ENCODE data around the gene PPP6R3.
"Not testable (repeated sequence)": the region's sequence is repeated elsewhere in the genome, so short reads cannot be mapped to it uniquely, and the experiment has no call there.

Gene PPP6R3

DNA sequence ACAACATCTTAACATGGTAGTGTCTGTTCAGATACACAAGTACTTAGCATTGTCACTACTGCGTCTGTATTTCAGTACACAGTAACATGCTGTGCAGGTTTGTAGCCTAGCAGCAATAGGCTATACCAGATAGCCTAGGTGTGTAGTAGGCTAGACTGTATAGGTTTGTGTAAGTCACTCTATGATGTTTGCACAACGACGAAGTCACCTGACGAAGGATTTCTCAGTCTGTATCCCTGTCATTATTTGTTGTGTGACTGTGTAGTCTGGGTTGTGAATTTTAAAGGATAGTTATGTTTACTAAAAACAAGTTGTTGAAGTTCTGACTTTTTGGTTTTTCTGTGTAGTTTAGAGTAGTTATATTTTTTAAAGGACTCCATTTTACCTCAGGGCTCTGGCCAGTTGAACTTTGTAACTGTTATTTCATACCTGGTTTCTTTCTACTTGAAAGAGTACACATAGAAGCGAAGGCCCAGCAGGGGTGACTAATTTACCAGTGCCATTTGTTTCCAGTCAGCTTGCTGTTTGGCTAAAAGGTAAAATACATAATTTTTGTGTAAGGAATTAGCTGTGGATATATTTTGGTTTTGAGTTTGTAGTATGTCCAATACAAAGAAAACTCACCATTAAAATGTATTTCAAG is 72.3 kb downstream of the PPP6R3 start:
- no peak for TF ChIP-seq CTCF (IDR thresholded peaks at IDR 0.05; ENCODE audit: low read depth, low read length)
- H3K4me3 ChIP-seq (replicated peaks in 1 of 2; ENCODE audit: low read depth in 2 of 2, low read length in 2 of 2), result no peak overlapping the region
- no peak for DNase-seq (ENCODE audit: low read depth in 2 of 2)

- no peak for DNase-seq (ENCODE audit: low read depth in 2 of 2)
- no peak for TF ChIP-seq CTCF (IDR thresholded peaks at IDR 0.05; ENCODE audit: low read depth, low read length)
- H3K4me3 ChIP-seq (replicated peaks in 1 of 2; ENCODE audit: low read depth in 2 of 2, low read length in 2 of 2), result no peak overlapping the region
Observed at GRCh38 chr11:68533945-68534344, 73.4 kb downstream of the PPP6R3 start.

- no peak for TF ChIP-seq CTCF (IDR thresholded peaks at IDR 0.05; ENCODE audit: low read depth, low read length)
- H3K4me3 ChIP-seq (replicated peaks in 1 of 2; ENCODE audit: low read depth in 2 of 2, low read length in 2 of 2), result no peak overlapping the region
- DNase-seq (ENCODE audit: low read depth in 2 of 2), result no peak
Observed at GRCh38 chr11:68535098-68535497, 74.5 kb downstream of the PPP6R3 start.

- no peak for TF ChIP-seq CTCF (IDR thresholded peaks at IDR 0.05; ENCODE audit: low read depth, low read length)
Observed at GRCh38 chr11:68536706-68537105, 76.2 kb downstream of the PPP6R3 start.

DNA sequence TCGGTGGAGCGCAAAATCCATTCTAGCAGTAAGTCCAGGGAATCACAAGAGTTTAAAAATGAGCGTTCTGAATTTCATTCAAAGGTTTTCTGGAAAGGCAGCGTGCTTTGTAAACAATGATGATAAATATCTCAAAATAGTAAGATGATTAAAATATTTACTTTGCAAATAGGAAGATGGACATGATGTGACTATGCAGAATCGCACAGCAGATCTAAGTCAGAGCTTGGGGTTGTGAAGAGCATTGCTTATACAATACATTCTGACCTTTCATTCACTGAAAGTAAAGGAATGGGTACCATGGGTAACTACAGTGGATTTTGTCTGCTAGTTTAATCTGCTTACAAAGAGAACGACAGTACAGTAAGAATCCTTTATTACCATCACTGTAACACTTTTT is 77.5 kb downstream of the PPP6R3 start:
- TF ChIP-seq CTCF (IDR thresholded peaks at IDR 0.05; ENCODE audit: low read depth, low read length), result no peak
- no peak for DNase-seq (ENCODE audit: low read depth in 2 of 2)
- no peak overlapping the region for H3K4me3 ChIP-seq (replicated peaks in 1 of 2; ENCODE audit: low read depth in 2 of 2, low read length in 2 of 2)

More at GRCh38 chr11:68536706-68537105, 76.2 kb downstream of the PPP6R3 start:
- H3K4me3 ChIP-seq (replicated peaks in 1 of 2; ENCODE audit: low read depth in 2 of 2, low read length in 2 of 2), result no peak overlapping the region
- DNase-seq (ENCODE audit: low read depth in 2 of 2), result no peak

DNA sequence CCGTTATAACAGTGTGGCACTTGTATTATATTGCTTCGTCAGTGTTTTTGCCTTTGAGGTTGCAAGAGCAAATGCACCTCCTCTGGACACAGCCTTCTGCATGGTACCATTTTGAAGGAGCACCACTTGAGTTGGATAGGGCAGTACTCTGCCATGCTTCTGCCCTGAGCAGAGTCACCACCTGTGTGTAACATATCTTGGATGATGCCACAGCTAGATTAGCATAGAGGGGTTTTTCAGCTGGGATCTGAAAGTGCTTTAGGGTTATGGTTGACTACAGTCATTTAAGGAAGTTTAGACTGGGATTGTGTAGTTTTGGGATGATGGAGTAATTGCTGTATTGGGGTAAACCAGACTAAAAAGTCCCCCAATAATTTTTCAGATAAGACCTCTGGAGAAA is 78.8 kb downstream of the PPP6R3 start:
- H3K4me3 ChIP-seq (replicated peaks in 1 of 2; ENCODE audit: low read depth in 2 of 2, low read length in 2 of 2), result no peak overlapping the region
- no peak for TF ChIP-seq CTCF (IDR thresholded peaks at IDR 0.05; ENCODE audit: low read depth, low read length)
- no peak for DNase-seq (ENCODE audit: low read depth in 2 of 2)

DNA sequence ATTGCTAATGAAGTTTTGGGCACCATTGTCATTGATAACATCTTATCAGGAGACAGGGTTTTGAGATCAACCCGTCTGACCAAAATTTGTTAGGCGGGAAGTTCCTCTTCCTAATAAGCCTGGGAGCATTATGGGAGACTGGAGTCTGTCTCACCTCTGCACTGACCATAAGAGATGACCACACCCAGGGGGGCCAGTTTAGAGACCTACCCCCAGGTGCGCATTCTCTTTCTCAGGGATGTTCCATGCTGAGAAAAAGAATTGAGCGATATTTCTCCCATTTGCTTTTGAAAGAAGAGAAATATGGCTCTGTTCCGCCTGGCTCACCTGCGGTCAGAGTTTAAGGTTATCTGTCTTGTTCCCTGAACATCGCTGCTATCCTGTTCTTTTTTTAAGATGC is 80.0 kb downstream of the PPP6R3 start:
- not testable (repeated sequence) for DNase-seq (ENCODE audit: low read depth in 2 of 2); H3K4me3 ChIP-seq (replicated peaks in 1 of 2; ENCODE audit: low read depth in 2 of 2, low read length in 2 of 2)
